GM18520 (cell line): ENCODE results near the gene KMT2E.

Experiments
- ATAC-seq: cut with Tn5 transposase; IDR thresholded peaks from one replicate; pipeline ENCODE4 v1.9.1; 2021; ENCODE audit not compliant: unreplicated experiment

KMT2E gene

DNA sequence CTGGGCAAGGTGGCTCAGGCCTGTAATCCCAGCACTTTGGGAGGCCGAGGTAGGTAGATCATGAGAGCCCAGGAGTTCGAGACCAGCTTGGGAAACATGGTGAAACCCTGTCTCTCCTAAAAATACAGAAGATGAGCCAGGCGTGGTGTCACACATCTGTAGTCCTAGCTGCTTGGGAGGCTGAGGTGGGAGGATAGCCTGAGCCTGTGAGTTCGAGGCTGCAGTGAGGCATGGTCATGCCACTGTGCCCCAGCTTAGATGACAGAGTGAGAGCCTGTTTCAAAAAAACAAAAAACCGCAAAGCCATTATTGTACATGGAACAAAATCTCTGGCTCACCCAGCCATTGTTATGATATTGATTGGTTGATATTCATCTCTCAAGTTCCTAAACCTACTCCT lies 53.7 kb downstream of the KMT2E start:
- ATAC-seq = no peak

DNA sequence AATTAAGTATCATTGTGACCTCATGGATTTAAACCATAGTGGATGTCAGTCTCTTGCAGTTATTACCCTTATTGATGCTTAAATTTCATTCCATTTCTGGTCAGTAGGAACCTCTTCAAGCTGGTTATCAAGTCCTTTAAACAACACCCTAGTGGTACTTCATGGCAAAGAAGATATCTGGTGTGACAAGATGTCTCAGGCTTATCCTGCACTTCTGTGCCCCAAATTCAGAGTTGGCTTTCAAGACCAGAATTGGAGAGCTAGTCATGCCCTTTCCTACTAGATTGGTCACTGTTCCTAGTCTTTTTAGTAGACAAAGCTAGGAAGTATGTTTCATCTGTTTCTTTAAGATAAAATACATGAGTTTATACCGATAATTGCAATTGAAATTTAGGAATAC lies 54.9 kb downstream of the KMT2E start:
- no peak for ATAC-seq

DNA sequence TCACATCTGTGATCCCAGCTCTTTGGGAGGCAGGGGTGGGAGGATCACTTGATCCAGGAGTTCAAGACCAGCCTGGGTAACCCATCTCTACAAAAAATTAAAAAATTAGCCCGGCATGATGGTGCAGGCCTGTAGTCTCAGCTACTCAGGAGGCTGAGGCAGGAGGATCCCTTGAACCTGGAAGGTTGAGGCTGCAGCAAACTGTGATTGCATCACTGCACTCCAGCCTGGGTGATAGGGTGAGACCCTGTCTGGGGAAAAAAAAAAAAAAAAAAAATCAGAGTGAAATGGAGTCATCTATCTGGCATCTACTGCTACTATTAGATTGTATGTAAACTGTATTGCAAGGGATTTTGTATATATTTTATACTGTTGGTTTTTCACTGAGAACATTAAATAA lies 59.1 kb downstream of the KMT2E start:
- ATAC-seq = no peak

DNA sequence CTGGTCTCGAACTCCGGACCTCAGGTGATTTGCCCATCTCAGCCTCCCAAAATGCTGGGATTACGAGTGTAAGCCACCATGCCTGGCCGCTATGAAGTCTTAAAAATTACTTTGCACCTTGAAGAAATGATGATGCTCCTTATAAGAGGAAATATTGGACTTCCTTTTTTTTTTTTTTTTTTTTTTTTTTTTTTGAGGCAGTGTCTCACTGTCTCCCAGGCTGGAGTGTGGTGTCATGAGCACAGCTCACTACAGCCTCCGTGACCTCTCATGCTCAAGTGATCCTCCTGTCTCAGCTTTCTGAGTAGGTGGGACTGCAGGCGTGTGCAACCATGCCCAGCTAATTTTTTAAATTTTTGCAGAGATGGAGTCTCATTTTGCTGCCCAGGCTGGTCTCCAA lies 65.3 kb downstream of the KMT2E start:
- ATAC-seq = no peak

DNA sequence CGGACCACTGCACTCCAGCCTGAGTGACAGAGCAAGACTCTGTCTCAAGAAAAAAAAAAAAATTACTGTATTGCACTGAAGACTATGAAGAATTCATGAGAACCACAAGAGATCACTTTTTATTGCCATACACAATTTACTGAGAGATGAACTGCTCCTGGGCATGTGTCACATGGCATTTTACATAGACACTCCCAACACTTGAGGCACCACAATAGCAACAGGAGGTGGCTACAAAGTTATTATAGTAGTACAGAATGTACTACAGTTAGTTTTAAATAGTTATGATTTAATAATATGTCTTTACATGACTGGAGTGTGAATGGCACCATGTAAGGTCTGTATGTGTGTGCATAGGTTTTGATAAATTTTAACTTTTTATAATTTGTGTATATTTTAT lies 70.6 kb downstream of the KMT2E start:
- ATAC-seq = no peak

DNA sequence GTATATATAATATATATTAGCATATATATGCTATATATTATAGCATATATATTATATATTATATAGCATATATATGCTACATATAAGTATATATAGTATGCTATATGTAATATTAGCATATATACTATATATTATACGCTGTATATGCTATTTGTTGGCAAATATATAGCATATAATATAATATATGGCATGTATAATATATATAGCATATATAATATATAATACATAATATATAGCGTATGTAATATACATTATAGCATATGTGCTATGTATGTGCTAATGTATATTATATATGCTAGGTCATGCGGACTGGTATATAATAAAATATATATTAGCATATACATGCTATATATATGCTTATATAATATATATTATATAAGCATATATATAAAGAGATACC lies 72.8 kb downstream of the KMT2E start:
- no peak for ATAC-seq

DNA sequence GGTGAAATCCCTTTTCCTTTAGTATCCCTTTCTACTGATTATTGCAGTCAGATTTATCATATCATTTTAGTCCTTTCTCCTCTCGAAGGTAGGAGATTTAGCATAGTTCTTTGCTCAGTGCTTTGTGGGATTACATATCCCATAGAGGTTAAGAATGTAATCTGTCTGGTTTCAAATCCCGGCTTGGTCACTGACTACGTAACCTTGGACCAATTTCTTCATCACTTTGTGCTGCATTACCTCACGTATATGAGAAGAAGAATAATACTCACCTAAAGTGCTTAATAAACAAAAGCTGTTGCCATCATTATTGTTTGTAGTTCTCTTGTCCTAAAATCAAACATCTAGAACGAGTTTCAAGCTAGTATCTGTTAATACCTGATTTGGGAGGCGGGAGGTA lies 74.0 kb downstream of the KMT2E start:
- no peak for ATAC-seq

DNA sequence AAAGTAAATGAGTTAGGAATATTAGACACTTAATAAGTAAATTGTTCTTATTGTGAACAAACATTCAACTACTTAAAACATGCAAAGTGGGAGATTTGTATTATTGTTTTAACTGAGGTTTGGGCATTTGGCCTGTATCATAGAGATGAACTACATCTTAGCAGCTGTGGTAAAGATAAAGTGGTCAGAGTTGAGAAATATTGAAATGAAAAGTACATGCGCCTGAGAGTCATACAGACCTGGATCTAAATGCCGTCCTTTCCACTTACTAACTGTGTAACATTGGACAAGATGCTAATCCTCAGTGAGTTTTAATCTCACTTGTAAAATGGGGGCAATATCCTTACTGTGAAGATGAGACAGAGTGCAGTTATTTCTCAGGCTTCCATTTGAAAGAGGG lies 74.5 kb downstream of the KMT2E start:
- ATAC-seq = no peak

DNA sequence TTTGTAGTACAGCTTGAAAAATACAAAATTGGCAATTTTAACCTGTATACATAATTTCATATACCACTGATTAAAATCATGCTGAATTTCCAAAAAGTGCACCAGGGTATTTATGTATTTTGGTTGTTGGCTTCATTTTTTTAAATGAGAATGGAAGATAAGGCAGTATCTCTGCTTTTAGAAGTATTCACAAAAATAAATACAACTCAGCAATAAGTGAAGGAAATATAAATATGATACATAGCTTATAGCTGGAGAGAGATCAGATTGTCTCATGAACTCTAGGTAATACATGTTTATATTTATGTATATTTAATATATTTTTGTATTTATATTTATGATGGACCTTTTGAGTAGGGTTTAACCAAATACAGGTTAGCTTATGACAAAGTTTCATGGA lies 81.0 kb downstream of the KMT2E start:
- ATAC-seq = no peak

DNA sequence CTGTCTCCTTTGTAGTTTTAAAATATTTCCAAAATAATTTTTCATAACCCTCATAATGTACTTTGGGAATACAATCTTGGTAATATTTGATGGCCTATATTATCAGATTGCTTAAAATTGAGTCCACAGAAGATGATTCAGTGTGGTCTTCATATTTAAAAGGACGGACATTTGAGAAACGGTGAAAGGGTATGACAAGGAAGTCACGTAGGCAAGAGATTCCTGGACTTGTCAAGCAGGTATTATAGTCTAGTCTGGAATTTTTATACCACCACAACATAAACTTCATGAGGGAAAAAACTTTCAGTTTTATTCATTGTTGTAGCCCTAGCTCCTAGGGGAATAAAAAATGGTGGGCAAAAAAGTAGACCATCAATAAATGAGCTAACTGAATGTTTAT lies 82.3 kb downstream of the KMT2E start:
- no peak for ATAC-seq

DNA sequence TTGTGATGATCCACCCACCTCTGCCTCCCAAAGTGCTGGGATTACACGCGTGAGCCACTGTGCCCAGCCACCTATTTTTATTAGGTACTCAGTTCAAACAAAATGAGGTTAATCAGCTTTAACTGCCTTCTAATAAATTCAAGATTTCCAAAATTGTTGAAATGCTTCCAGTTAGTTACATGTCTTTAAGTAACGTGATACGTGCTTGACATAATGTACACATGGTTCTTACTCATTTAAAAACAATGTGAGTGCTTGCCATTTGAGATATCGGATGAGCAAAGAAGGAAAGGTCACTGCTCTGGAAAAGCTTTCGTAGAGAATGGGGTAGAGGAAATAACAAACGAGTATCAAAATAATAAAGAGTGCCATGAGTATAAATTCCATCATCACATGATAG lies 83.6 kb downstream of the KMT2E start:
- no peak for ATAC-seq

DNA sequence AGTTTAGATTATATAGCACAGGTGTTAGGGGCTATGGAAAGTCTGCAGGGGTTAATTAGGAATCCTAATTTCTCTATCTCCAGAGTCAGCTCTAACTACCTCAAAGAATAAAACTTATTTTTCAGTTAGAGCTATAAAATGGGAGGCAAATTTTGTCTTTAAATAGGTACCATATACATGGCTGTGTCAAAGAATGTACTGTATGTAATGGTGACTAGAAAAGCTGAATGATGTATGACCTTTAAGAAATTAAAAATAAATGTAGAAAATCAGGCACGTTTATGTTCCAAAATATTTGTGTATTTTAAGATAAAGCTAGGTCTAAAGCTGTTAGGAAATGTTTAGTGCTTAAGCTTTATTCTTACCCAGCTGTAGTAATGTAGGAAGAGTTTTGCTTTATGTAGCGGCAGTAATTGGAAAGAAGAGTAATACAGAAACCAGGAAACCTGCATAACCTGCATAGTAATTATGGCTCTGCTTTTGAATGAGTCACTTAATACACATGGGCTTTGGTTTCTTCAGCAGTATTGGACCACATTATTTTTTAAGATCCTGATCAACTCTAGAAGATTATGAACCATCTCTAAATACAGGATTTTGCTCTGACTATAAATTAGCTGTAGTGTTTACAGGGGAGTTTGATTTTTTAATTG lies 85.0 kb downstream of the KMT2E start:
- peak; percentile 47 for ATAC-seq

DNA sequence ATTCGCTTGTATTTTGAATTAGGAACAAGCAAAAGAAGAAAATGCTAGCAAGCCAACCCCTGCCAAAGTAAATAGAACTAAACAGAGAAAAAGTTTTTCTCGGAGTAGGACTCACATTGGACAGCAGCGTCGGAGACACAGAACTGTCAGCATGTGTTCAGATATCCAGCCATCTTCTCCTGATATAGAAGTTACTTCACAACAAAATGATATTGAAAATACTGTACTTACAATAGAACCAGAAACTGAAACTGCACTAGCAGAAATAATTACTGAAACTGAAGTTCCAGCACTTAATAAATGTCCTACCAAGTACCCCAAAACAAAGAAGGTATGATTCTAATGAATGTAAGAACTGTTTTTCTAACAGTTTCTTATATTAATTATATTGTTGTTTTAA lies 87.9 kb downstream of the KMT2E start:
- ATAC-seq = no peak

DNA sequence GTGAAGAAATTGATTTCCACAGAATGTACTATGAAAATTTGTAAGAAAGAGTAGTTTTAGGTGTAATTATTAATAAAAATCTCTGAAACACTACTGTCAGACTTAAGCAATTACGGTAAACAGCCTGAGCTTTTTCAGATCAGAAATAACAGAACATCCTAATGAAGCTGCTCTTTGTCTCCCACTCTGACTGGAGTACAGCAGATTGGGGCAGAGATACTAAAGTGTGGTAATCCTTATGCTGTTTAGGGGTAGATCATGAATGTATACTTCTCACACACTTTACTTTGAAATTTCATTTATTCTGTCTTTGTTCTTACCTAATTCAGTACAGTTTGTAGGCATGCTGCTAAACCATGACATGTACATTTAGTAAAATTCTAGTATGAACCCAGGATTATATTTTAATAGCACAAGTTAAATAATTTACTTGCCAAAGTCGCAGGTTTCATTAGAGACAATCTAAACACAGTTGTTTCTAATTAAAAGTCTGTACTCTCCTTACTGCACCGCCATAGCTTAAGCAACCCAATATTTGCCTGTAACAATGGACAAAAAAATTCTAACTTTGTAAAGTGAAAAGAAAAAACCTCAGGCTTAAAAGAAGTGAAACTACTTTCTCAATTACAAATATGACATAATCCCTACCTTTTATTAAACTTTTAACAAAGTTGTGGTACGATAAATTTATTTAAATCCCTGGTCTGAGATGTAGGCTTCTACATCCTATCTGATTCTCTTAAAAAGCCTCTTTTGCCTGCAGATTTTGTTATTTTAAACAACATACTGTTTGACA lies 88.8 kb downstream of the KMT2E start:
- no peak for ATAC-seq

DNA sequence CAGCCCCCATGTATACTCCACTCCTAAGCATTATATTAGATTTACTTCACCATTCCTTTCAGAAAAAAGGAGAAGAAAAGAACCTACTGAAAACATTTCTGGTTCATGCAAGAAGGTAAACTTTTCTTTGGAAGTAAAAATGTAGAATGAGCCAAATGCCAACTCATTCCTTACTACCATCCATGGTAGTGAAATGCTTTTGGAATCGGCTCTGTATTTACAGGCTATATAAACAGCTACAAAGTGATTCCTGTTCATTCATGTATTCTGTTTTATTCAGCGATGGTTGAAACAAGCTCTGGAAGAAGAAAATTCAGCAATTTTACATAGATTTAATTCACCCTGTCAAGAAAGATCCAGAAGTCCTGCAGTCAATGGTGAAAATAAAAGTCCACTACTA lies 91.6 kb downstream of the KMT2E start:
- no peak for ATAC-seq

DNA sequence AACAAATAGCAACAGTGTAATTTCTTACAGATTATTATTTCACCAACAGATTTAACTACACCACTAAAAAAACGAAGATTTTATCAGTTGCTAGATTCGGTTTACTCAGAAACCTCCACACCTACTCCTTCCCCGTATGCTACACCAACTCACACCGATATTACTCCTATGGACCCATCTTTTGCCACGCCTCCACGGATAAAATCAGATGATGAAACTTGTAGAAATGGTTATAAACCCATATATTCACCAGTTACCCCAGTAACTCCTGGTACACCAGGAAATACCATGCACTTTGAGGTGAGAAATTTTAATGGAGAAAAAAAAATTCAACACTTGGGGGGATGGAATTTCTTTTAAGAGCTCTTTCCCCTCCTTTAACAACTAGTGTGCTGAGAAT lies 92.5 kb downstream of the KMT2E start:
- no peak for ATAC-seq

DNA sequence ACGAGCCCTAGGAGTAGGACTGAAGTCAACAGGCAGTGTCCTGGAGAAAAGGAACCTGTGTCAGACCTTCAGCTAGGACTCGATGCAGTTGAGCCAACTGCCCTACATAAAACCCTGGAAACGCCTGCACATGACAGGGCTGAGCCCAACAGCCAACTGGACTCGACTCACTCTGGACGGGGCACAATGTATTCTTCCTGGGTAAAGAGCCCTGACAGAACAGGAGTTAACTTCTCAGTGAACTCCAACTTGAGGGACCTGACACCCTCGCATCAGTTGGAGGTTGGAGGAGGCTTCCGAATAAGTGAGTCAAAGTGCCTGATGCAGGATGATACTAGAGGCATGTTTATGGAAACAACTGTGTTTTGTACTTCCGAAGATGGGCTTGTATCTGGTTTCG lies 93.5 kb downstream of the KMT2E start:
- ATAC-seq = no peak

DNA sequence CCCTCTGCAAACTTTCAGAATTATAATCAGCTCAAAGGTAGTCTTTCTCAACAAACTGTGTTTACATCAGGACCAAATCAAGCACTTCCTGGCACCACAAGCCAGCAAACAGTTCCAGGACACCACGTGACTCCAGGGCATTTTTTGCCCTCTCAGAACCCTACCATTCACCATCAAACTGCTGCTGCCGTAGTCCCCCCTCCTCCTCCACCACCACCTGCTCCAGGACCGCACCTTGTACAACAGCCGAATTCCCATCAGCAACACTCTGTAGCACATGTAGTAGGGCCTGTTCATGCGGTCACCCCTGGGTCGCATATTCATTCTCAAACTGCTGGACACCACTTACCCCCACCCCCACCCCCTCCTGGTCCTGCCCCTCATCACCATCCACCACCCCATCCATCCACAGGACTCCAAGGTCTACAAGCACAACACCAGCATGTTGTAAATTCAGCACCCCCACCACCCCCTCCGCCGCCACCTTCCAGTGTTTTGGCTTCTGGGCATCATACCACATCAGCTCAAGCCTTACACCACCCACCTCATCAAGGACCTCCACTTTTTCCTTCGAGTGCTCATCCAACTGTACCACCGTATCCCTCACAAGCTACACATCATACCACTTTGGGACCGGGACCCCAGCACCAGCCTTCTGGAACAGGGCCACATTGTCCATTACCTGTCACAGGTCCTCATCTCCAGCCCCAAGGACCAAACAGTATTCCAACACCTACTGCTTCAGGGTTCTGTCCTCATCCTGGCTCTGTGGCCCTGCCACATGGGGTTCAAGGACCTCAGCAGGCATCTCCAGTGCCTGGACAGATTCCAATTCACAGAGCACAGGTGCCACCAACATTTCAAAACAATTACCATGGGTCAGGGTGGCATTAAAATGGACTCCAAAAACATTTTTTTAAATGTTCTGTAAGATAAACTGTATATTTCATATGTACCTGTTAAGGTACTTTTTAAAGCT lies 98.7 kb downstream of the KMT2E start:
- no peak for ATAC-seq

DNA sequence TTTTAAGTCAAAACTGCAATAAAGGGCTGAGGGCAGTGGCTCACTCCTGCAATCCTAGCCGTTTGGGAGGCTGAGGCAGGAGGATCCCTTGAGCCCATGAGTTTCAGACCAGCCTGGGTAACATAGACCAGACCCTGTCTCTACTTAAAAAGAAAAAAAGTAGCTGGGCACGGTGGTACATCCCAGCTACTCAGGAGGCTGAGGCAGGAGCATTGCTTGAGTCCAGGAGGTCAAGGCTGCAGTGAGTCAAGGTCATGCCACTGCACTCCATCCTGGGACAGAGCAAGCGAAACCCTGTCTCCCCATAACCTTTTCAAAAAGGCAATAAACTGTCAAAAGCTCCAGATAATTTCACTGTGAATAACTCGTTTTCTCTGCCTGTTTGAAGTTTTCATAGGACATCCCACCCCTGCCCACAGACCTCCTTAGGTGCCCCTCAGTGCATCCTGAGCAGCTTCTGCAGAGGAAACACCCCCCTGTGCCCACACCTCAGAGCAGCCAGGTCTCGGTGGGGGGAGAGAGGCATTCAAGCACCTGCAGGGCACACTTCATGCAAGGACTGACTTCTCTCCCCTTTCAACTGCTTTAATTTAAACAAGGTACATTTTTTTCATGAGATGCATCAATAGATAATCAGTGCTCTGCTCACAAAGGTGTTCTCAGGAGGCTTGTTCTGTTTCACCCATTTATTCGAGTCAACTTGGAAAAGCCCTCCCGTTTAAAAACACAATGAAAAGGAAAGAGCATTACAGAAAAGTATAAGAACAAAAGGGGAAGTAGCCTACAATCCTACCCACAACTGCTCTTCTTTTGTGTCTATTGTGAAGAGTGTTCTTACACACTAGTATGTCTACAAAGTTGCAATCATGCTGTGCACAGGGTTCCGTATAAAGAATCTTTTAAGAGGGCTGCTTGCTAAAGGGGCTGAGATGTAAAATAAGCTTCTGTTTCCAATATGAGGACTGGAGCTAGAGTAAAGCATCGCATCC lies 104.9 kb downstream of the KMT2E start:
- ATAC-seq = no peak

DNA sequence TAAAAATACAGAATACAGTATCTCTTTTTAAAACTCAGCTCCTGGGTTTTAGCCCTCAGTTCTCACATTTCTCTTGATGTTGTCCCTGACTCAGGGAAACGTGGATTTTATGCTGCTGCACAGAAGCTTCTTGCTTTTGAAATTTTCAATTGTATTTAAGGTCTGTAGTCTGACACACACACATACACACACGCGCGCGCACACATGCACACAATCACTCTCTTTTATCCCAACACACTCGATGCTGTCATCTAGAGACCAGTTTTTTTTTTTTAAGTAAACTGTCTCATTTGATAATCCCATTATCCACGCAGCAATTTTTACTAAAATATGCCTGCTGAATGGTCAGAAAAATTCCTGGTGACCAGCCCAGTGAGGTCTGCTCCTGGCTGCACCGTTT lies 108.6 kb downstream of the KMT2E start:
- ATAC-seq = no peak

DNA sequence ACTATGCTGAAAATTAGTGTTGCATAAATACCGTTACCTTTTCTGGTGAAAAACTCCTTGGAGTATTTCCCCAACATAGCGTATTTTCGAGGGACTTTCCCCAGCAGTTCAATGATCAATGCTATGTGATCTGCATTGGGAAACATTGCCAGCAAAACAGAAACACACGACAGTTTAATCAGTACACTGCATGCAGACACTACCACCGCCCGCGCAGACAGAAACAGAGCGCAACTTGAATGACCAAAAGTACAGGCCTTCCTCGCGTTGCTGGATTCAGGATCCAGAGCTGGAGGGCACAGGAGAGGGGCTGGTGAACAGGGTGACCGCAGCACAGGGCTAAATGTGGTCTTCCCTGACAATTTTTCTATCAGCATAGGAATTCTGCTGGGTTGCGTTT lies 111.7 kb downstream of the KMT2E start:
- ATAC-seq = no peak
